PC-9 (cell line): ENCODE results near the gene SHISA4.

Source experiments
- EZH2 ChIP-seq: fragments of 200-600 bp; sonication (generic); IDR thresholded peaks from 2 replicates; pipeline ENCODE4 v1.8.0; 2017; ENCODE audit warnings: antibody characterized with exemption, low read depth
- TF ChIP-seq, protein P1 (sequence below): fragments of 200-600 bp; sonication (generic); conservative IDR thresholded peaks from 2 replicates; pipeline ENCODE4 v1.6.1; 2017; ENCODE audit warnings: mixed run types, antibody characterized with exemption, mild to moderate bottlenecking, moderate library complexity

DNA sequence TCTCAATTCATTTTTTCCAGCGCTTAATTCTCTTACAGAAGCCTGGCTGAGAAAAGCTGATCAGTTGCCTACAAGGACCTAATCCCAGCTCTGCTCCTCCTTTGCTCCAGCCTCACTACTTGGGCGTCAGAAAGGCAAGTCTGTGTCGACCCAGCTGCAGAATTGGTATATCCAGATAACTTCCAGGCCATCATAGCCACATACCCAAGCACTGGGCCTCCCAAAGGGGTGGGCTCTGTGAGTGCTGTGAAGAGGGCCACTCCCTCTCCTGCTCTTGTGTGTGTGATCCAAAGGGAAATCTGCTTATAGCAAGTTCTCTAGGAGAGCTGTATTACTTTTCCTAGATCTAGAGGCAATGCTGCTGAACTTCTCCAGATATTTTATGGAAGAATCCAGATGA, 39.6 kb downstream of the SHISA4 start:
- TF ChIP-seq, protein P1, sequence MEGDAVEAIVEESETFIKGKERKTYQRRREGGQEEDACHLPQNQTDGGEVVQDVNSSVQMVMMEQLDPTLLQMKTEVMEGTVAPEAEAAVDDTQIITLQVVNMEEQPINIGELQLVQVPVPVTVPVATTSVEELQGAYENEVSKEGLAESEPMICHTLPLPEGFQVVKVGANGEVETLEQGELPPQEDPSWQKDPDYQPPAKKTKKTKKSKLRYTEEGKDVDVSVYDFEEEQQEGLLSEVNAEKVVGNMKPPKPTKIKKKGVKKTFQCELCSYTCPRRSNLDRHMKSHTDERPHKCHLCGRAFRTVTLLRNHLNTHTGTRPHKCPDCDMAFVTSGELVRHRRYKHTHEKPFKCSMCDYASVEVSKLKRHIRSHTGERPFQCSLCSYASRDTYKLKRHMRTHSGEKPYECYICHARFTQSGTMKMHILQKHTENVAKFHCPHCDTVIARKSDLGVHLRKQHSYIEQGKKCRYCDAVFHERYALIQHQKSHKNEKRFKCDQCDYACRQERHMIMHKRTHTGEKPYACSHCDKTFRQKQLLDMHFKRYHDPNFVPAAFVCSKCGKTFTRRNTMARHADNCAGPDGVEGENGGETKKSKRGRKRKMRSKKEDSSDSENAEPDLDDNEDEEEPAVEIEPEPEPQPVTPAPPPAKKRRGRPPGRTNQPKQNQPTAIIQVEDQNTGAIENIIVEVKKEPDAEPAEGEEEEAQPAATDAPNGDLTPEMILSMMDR, result no peak
- no peak for TF ChIP-seq EZH2
